ENCODE results near the gene ADAMTS17. TPM values are rescaled to one million over a fixed set of nuclear protein-coding genes. Genes with fewer than 3 reads are reported as not detected.

Gene ADAMTS17
- total RNA-seq, 6 experiments from 2014 or later = 14.6 to 34.7 (median 24.2) TPM

GRCh38 chr15:99993681-99994131, 348.1 kb downstream of the ADAMTS17 start:
- TF ChIP-seq CTCF (IDR thresholded peaks at IDR 0.05) (no peak), POLR2A (IDR thresholded peaks at IDR 0.05) (no peak)
- 69% methylated on average over 4 of the region's 10 CpGs for WGBS (ENCODE audit: insufficient coverage, low coverage, low lambda C conversion rate, missing lambda C conversion rate)
- intact Hi-C loops (cut with DNase I) = no loop called here
- H3K27ac ChIP-seq = no peak overlapping the region
- no peaks in the 10 kb centered on the region for H3K9me3 ChIP-seq
- H3K36me3 ChIP-seq = no peaks in the 10 kb centered on the region
- H3K4me3 ChIP-seq = no peak overlapping the region
- no peaks in the 10 kb centered on the region for H3K27me3 ChIP-seq
- DNase-seq (peak in 1 of 3 donors; percentile 8), ATAC-seq (no peak)
- H3K4me1 ChIP-seq = no peaks in the 10 kb centered on the region

DNA sequence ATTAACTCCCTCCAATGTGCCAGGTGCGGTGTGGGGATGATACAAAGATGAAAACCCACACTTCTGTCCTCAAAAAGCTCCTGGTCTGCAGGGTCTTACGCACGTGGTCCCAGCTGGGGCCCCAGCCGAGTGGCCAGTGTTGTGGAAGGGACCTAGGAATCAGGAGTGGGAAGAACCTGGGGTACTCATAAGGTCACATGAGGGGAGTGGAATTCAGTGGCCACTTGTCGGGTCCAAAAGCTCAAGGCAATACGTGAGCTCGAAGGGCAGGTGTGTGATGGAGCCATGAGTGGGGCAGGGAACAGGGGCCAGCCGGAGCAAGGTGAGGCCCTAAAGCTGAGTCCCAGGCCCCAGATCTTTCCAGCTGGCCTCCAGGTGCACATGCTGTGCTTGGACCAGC, 348.5 kb downstream of the ADAMTS17 start:
- ATAC-seq (no peak), DNase-seq (peak in 1 of 3 donors; percentile 3)
- no peaks in the 10 kb centered on the region for H3K27me3 ChIP-seq
- H3K9me3 ChIP-seq = no peaks in the 10 kb centered on the region
- no peaks in the 10 kb centered on the region for H3K4me1 ChIP-seq
- H3K36me3 ChIP-seq = no peaks in the 10 kb centered on the region
- no peak for TF ChIP-seq CTCF (IDR thresholded peaks at IDR 0.05)
- TF ChIP-seq POLR2A (IDR thresholded peaks at IDR 0.05) = no peak
- intact Hi-C loops (cut with DNase I) = no loop called here
- 94% methylated on average over 6 of the region's 8 CpGs for WGBS (ENCODE audit: insufficient coverage, low coverage, low lambda C conversion rate, missing lambda C conversion rate)
- no peak overlapping the region for H3K27ac ChIP-seq
- no peak overlapping the region for H3K4me3 ChIP-seq

- intact Hi-C loops (cut with DNase I) = no loop called here
- no peaks in the 10 kb centered on the region for H3K4me1 ChIP-seq
- 91% methylated on average over 9 of the region's 29 CpGs for WGBS (ENCODE audit: insufficient coverage, low coverage, low lambda C conversion rate, missing lambda C conversion rate)
- no peaks in the 10 kb centered on the region for H3K9me3 ChIP-seq
- DNase-seq (peak in 1 of 3 donors; percentile 9), ATAC-seq (no peak)
- H3K27ac ChIP-seq = no peak overlapping the region
- no peaks in the 10 kb centered on the region for H3K27me3 ChIP-seq
- TF ChIP-seq POLR2A (IDR thresholded peaks at IDR 0.05) (no peak), CTCF (IDR thresholded peaks at IDR 0.05) (no peak)
- H3K36me3 ChIP-seq = no peaks in the 10 kb centered on the region
- no peak overlapping the region for H3K4me3 ChIP-seq
Observed at GRCh38 chr15:99992611-99993231, 349.1 kb downstream of the ADAMTS17 start.

DNA sequence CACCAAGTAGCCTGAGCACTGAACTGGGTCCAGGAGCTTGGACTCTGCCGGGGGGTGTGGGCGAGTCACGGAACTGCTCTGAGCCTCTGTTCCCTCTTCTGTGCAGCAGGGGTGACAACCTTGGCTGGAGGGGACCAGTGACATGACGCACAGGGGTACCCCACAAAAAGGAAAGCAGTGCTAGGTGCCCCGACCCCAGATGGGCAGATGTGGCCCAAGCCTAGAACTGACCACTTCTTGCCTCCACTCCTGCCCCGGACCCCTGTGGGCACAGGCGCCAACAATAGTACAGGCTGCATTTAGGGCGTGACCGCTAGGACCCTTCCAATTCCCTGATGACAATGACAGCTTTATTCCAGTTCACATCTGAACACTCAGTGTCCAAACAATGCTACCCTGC, 352.7 kb downstream of the ADAMTS17 start:
- TF ChIP-seq POLR2A (IDR thresholded peaks at IDR 0.05) (no peak), CTCF (IDR thresholded peaks at IDR 0.05) (no peak)
- no peak for ATAC-seq
- 93% methylated on average over 3 of the region's 9 CpGs for WGBS (ENCODE audit: insufficient coverage, low coverage, low lambda C conversion rate, missing lambda C conversion rate)
- peak in 2 of 3 donors; percentile 9 to 28 for DNase-seq
- Histone ChIP-seq H3K36me3 (no peaks in the 10 kb centered on the region), H3K27me3 (no peaks in the 10 kb centered on the region), H3K27ac (no peak overlapping the region), H3K9me3 (no peaks in the 10 kb centered on the region), H3K4me3 (no peak overlapping the region), H3K4me1 (no peaks in the 10 kb centered on the region)
- intact Hi-C loops (cut with DNase I) = no loop called here

All from right lobe of liver (tissue), 6 donors.